GM19452 (cell line): ENCODE results near the gene NRAP.

Experiments
- ATAC-seq: cut with Tn5 transposase; IDR thresholded peaks from one replicate; pipeline ENCODE4 v1.9.1; 2021; ENCODE audit not compliant: unreplicated experiment

NRAP gene

DNA sequence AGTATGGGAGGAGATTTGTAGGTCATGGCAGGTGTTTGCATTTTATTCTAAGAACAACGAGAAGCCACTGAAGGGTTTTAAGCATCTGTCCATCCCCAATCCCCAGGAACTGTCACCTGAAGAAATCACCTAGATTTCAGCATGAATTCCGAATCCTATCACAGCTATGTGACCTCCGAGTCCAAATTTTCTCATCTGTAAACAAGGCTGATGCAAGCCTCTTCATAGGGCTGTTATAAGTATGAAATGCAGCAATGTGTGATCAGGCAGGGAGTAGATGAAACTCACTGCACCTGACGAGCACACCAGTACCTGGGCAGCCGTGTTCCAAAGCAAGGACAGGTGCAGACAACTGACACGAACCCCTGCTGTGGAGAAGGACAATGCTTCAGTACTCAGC is 97.0 kb downstream of the NRAP start:
- no peak for ATAC-seq

DNA sequence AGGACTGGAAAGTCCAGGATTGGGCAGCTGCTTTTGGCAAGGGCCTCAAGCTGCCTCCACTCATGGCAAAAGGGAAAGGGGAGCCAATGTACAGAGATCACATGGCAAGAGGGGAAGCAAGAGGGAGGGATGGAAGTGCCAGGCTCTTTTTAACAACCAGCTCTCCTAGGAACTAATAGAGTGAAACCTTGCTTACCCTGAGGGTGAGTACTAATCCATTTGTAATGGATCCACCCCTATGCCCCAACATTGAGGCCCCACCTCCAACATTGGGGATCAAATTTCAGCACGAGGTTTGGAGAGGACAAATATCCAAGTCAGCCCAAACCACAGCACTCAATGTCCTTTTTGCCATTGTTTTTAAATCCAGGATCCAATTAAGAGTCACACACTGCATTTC is 98.5 kb downstream of the NRAP start:
- no peak for ATAC-seq

DNA sequence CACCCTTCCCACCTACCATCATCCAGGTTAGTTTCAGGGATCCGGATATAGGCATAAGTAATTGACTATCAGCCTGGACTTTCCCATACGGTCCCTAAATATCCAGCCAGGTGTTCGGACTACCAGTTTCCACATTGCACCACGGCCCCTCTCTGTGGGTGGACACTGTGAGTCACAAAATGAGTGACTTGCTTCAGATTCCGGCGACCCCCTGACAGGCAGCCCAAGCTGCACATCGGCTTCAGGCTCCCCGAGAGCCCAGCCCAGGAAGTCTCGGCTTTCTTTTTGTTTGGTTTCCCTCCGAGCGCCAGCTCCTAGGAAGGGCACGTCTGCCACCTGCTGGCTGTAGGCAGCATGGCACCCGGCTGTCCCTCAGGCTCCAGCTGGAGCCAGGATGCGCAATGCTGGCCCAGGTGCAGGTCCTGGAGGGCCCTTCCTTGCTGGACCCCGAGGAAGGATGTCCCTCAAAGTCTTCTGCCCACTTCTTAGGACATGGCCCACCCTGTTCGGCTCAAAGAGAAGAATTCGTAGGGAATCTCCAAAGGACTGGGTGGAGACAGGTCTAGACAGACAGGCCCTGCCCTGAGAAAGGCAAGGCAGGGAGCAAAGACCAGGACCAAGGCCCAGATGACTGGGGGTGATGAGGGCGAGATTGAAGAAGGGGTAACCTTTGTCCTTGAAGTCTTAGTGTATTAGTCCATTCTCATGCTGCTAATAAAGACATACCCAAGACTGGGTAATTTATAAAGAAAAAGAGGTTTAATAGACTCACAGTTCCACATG is 100.3 kb downstream of the NRAP start:
- ATAC-seq, result peak; percentile 97

DNA sequence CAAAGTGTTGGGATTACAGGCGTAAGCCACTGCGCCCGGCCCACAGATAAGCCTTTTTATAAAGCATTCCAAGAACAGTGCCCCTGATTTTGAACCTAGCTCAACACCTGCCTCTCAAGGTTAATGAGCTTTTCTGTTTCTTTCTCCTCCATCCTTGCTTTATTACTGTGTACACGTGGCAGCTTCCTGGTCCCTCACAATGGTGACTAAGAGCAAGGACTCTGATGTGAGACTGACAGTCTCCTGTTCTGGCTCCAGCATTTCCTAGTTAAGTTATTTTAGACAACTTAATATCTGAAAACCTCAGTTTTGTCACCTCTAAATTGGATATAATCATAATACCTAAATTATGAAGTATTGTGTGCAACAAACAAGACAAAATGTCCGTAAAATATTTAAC is 101.1 kb downstream of the NRAP start:
- ATAC-seq, result no peak

DNA sequence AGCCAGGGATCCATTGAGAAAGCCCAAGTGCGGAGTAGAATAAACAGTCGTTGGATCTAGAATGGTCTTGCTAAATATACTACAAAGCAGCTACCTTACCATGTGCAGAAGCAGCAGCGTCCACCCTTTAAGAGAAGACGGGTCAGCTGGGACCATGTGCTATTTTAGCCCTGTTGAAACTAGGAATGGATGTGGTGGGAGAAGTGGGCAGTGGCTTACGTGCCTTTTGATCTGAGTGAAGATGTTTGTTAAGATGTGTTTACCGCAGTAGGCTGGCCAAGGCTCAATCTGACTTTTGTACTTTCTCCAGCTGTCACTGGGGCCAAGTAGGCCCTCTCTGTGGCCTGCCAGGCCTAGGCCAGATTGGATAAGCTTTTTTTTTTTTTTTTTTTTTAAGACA is 101.8 kb downstream of the NRAP start:
- ATAC-seq, result no peak

DNA sequence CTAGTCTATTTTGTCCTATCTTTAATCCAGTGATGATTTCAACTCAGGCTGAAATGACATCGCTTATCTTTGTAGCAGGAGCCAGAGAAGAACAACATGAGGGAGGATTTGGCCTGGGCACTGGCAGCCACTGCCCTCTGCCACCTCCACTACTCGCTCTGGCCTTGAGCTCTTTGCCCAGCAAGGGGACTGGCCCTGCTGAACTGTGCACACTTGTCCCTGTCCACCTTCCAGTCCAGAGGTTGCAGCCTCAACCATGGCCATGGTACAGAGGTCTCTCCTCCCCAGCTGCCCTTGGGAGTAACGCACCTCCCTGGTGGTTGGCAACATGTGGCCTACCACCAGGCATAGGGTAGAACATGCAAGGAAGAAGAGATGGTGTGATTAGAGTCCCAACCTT is 102.6 kb downstream of the NRAP start:
- ATAC-seq, result no peak

DNA sequence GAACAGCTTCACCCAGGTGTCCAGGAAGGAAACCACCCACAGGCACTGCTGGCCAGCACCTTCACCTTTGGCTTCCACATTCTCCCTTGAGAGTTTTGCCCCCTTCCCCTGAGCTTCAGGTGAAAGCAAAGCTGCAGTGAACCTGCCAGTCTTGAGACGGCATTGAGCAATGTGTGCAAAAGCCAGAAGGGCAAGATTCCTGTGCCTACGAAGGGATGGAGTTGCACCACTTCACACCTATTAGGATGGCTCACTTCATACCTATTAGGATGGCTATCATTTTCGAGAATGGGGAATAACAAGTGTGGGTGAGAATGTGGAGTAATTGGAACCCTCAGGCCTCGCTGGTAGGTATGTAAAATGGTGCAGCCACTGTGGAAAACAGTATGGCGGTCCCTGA is 103.8 kb downstream of the NRAP start:
- no peak for ATAC-seq

DNA sequence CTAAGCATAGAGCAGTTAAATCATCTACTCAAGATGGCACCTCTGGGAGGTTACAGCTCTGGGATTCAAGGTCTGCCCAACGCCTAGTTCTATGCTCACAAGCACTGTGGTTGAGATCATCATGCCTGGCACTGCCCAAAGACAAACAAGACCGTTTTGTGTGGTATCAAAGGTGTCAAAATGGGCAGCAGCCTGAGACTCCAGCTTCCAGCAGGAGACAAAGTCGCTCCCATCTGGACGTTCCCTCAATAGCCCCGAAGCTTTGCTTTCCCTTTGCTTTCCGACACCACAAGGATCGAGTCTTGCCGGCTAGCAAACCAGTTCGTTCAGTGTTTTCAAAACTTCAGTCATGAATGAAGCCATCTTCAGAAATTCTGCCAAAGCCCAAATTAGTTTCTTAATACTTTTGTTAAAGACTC is 105.9 kb downstream of the NRAP start:
- ATAC-seq, result no peak

DNA sequence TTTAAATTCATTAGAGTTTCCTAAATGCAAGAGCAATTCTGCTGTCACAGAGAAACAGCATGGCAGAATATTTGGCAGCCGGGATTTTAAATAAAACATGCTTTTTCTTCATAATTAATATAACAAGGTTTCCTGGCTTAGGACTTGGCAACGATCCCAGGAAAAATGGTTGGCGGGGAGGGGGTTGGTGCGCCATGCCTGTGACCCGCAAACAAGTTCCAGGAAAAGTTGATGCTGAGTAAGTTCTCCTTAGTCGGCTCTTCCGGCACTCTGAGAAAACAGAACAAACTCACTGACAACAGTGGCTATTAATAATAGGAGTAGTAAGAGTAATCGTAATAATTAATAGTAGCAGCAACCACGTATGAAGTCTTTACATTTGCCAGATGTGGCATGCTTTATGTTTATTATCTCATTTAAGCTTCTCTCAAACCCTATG is 106.4 kb downstream of the NRAP start:
- no peak for ATAC-seq

DNA sequence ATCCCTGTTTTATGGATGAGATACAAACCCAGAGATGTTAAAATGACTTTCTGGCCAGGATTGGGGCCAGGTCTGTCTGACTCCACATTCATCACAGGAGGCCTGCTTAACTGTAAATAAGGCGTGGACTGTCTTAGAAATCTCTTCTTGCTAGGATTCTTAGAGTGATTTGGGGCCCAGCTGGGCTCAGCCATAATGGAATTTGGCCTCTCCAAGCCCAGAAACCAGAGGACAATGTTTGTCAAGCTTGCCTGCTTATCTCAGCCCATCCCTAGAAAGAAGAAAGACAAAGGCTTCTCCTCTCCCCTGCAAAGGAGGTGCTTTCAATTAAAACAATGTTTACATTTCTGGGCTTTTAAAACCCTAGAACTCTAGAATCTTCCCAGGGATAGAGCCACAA is 108.1 kb downstream of the NRAP start:
- ATAC-seq, result no peak

DNA sequence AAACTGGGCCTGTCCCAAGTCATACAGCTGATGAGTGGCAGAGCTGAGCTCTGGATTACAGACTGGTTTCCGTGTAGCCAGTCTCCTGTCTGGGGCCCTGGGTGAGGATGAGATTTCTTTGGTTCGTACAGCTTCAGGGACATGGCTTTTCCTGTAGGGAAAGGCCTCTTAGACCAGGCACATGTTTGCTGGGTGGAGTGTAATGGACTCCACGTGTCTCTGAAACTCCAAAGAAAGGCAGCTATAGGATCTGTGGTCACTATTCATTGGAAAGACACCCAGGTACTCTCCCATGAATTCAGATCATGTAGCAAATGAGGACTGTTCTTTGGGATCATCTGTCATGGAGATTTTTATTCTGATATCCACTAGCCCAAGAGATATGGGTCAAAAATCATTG is 108.6 kb downstream of the NRAP start:
- ATAC-seq, result no peak

DNA sequence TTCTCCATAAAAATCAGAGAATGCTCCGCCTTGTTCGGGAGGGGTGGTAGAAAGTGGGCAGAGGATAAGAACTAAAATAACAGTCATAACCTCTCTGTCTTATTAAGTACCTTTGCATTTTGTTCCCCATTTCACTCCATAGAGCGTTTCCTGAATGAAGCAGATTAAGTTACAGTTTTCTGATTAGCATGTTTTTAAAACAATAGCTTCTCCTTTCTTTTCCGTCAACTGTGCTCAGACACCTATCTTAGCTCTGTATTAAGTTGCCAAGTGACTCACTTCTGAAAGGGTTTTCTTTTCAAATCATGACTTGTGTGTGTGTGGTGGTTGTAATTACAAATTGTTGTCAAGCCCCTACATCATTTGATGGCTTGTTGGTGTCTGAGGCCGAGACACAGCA is 109.6 kb downstream of the NRAP start:
- no peak for ATAC-seq

DNA sequence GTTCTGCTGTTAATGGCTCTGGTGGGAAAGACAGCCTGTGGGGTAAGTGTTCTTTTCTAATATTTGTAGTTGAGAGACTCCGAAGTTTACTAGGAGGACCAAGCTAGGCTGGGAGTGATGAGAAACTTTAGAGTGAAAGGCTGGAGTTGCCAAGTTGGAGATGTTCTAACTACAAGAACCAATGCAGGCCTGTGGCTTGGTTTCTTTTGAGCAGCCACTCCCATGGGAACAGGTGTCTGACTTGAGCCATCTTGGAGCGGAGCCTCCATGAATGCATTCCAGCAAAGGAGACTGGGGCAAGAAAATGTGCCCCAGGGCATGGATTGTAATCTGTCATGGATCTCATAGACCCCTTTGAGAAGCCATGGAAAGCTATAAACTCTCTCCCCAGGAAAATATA is 110.7 kb downstream of the NRAP start:
- ATAC-seq, result no peak

DNA sequence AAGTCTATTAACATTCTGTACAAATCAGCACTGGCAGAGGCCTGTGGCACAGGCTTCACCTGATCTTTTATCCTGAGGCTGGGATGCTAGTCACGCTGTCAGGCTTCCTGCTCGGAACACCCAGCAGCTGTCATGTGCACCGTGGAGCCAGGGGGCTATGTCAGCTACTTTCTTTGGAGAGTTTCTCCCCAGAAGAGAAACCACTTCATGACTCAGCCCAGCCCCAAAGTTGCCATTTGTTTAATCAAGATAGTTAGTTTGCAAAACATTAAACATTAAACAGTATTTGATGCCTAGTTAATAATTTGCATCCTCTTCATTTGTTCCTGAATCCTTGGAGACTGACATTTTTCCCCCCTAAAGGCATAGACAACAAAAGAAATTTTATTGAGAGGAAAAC is 111.1 kb downstream of the NRAP start, which contains the start of gene HABP2:
TSS of gene HABP2 (plus strand) at position 353 of the 400 bp plus-strand sequence. CDS start 69 bp downstream, outside the sequence.
- ATAC-seq, result no peak

DNA sequence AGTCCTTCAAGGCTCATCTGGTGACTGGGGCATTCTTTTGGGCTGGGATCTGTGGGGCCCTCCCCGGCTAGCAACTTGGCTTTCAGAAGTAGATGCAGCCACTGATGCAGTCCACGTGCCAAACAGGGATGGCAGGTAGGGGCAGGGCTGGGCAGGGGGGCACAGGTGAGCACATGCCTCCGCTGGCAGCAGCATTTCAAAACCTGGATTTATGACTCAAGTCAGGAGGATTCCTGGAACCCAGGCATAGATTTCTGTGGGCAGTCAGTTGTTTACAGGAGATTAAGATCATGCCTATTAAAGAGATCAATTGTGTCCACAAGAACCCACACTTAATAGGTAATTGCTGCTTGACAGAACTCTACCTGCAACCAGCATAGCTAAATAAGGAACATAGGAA is 111.8 kb downstream of the NRAP start:
- ATAC-seq, result no peak

DNA sequence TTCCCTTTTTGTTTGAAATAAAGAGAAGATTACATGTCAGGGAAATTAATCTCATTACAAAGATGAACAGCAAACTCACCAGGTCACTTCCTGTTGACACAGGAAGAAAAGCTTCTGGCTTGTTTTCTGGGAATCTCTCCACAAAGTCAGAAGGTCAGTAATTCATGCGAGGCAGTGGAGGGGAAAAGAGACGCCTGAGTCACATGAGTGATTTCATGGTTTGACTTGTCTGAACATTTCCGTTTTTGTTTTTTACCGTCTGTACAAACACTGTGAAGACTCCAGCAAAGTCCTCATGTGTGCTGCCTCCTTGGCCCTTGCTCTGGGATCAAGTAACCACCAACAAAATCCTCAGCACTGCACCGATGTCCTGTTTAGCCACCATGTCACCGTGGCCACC is 113.5 kb downstream of the NRAP start:
- ATAC-seq, result no peak

DNA sequence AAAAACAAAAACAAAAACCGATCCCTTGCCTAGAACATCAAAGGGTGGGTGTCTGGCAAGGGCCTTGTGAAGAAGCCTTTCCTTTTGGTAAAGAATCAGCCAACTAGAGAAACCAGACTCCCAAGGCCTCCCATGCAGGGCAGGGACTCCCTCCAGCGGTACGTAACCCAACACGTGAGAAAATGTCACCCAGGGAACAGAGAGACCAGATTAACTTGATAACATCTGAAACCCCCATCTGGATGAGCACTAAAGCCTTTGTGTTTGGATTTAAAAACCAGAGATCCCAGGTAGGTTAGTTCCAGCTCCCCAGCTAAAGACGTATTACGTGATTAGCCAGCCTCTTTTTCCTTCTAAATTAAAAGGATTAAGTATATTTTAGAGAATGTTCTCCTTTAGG is 114.0 kb downstream of the NRAP start:
- no peak for ATAC-seq

DNA sequence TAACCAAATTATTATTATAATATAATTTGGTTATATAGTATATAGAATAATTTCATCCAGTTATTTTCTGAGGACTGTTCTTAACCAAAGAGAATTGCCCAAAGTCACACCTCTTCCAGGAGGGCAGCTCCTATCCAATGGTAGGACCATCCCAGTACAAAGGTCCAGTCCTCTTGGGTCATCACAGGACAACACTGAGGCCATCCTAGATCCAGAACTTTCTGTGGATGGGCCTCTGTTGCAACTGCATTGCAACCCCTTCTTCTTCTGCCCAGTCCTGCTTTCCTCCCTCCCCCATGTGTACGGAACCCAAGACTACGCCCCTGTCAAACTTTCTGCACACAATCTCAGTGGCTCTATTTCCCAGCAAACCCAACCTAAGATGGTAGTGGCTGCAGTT is 116.4 kb downstream of the NRAP start:
- ATAC-seq, result no peak

DNA sequence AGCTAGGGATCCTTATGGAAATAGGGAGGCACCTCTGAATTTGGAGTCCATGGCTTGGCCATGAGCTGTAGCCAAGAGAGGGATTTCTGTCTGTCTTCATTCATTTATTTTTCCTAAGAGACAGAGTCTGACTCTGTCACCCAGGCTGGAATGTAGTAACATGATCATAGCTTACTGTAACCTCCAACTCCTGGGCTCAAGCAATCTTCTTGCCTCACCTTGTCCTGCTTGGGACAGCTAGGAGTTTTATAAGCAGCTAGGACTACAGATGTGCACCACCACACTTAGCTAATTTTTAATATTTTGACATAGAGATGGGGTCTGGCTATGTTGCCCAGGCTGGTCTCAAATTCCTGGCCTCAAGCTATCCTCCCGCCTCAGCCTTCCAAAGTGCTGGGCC is 119.4 kb downstream of the NRAP start:
- ATAC-seq, result no peak

DNA sequence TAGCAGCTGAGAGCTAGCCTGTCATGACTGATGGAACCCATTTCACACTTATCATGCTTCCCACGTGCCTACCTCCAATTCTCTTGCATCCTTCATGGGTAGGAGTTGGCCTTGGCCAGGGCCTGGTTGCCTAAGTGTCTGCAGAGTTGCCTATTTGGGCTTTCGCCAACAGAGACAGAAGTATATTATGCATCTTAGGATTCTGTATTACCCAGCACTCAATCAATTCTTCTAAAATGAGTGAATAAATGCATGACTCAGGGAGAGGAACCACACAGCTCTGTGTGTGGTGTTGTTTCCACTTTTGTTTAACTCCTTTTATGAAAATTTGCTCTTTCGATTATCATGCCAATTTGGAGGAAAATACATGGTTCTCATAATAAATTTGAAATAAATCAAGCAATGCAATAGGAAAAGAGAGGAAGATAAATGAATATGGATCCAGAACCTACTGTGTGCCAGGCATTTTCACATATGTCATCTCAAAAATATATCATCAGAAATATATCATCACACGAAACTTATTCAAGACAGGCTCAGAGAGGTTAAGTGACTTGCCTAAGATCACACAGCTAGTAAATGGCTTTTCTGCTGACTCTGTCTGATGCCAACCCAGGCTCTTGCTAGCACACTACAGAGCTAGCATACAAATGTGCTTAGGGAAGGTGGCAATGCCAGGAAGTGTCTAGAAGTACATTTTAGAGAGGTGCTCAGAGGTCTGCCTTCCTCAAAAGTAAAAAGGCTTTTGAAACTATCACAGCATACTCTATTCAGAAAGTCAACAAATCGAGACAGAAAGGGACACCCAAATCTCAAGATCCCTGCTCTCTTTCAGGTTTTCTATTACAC is 120.5 kb downstream of the NRAP start:
- no peak for ATAC-seq

DNA sequence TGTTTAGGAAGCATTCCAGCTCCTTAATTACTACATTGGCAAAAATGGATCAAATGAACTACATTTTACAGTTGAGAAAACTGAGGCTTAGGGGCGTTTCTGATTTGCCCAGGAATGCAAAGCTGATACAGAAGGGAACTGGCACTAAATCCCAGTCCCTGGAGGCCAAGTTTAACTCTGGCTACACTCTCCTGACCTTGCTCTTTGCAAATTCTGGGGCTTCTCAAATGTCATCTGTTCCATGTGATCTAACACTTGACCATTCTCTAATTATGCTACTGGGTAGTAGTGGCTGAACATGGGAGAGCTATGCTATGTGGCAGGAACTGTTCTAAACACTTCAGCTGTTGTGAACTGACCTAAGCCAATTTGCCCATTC is 122.3 kb downstream of the NRAP start:
- no peak for ATAC-seq

DNA sequence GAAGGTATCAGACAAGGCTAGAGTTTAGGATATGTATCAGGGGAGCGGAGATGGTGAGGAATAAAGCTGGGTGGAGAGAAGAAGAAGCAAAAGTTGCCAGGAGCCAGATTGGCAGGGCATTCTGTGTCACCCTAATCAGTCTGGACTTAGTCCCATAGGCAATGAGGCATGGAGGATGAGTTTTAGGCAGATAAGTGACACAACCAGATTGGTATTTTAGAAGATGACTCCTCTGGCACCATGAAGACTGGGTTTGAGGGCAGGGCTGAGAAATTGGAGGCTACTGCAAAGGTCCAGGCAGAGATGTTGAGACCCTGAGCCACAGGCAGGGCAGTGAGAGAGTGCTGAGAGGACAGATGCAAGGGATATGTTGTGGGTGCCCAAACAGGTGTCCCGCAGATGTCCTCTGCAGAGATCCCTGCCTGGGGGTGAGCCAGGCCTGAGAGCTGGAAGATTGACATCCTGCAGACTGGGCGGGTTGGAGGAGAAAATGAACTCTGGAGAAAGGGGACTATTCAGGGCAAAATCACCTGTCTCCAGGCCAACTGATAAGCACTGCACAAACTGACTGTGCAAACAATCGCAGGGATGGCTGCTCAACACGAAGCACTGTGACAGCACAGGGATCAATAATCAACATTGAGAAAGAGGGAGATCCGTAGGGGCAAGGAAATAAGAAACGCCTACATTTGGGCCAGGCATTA is 122.8 kb downstream of the NRAP start:
- ATAC-seq, result no peak
